DND-41 (cell line): ENCODE measurements around the gene MRPS27.

ENCODE experiments used
- ATAC-seq: fragments of 200-7000 bp; cut with Tn5 transposase; 3 replicates; pipeline ENCODE4 v1.9.1; 2021; ENCODE audit warnings: low read depth; ENCODE audit not compliant: insufficient read depth
- DNase-seq: peaks from one replicate; pipeline ENCODE4 v3.0.0-alpha.2; 2020
- H2AFZ ChIP-seq: 2 replicates; pipeline ENCODE4 v1.6.0; 2012; ENCODE audit warnings: low read depth, low read length
- H3K27ac ChIP-seq: 2 replicates; pipeline ENCODE4 v1.5.1; 2012; ENCODE audit warnings: low read length, inconsistent platforms
- H3K27me3 ChIP-seq: fragments of 200-600 bp; sonication (generic); 2 replicates; pipeline ENCODE4 v1.6.0; 2012; ENCODE audit warnings: low read length, mild to moderate bottlenecking, inconsistent platforms; ENCODE audit not compliant: insufficient read depth, poor library complexity
- H3K36me3 ChIP-seq: 2 replicates; pipeline ENCODE4 v1.5.1; 2012; ENCODE audit warnings: low read length, inconsistent platforms; ENCODE audit not compliant: insufficient read depth
- H3K4me1 ChIP-seq: 2 replicates; pipeline ENCODE4 v1.5.1; 2012; ENCODE audit warnings: mild to moderate bottlenecking, low read length; ENCODE audit not compliant: insufficient read depth
- H3K4me2 ChIP-seq: 2 replicates; pipeline ENCODE4 v1.6.0; 2012; ENCODE audit warnings: mild to moderate bottlenecking, moderate library complexity, low read length, inconsistent platforms; ENCODE audit not compliant: insufficient read depth
- H3K4me3 ChIP-seq, 2 experiments: fragments of 200-600 bp in 1 of 2; shearing (Covaris generic) in 1 of 2; 2 replicates each; pipeline ENCODE4 v1.5.1; 2012 to 2016; ENCODE audit warnings: inconsistent platforms in 2 of 2, low read length in 2 of 2, mild to moderate bottlenecking in 2 of 2, low read depth in 1 of 2, moderate library complexity in 1 of 2
- H3K79me2 ChIP-seq: 2 replicates; pipeline ENCODE4 v1.6.0; 2012; ENCODE audit warnings: low read length, inconsistent platforms; ENCODE audit not compliant: insufficient read depth
- H3K9ac ChIP-seq: 2 replicates; pipeline ENCODE4 v1.6.0; 2012; ENCODE audit warnings: low read depth, mild to moderate bottlenecking, inconsistent platforms, low read length, moderate library complexity
- H3K9me3 ChIP-seq: 2 replicates; pipeline ENCODE4 v1.5.1; 2012; ENCODE audit warnings: low read length, moderate library complexity, mild to moderate bottlenecking, inconsistent platforms; ENCODE audit not compliant: insufficient read depth, severe bottlenecking
- H4K20me1 ChIP-seq: 2 replicates; pipeline ENCODE4 v1.6.0; 2012; ENCODE audit warnings: low read length; ENCODE audit not compliant: insufficient read depth
- CTCF ChIP-seq: IDR thresholded peaks from 2 replicates; pipeline ENCODE4 v1.5.1; 2012; ENCODE audit warnings: borderline replicate concordance, low read length, moderate library complexity, mild to moderate bottlenecking; ENCODE audit not compliant: poor library complexity, severe bottlenecking; ENCODE audit errors: extremely low read depth
- EZH2 ChIP-seq: IDR thresholded peaks from 3 replicates; pipeline ENCODE4 v1.6.1; 2012; ENCODE audit warnings: borderline replicate concordance, low read depth, mild to moderate bottlenecking, moderate library complexity, low read length, inconsistent platforms; ENCODE audit not compliant: severe bottlenecking

MRPS27 gene

GRCh38 chr5:72208324-72208926, 111.6 kb downstream of the MRPS27 start:
- Histone ChIP-seq H3K4me1 (no peaks in the 10 kb centered on the region), H3K79me2 (no peaks in the 10 kb centered on the region), H3K4me3 (no peak overlapping the region), H3K27me3 (no peaks in the 10 kb centered on the region), H3K4me2 (no peak overlapping the region), H3K9me3 (no peaks in the 10 kb centered on the region), H3K9ac (no peak overlapping the region), H2AFZ (no peak overlapping the region), H4K20me1 (no peaks in the 10 kb centered on the region), H3K36me3 (no peaks in the 10 kb centered on the region), H3K27ac (no peak overlapping the region)
- no peak for ATAC-seq
- no peak for DNase-seq
- no peak for TF ChIP-seq EZH2
- TF ChIP-seq CTCF = no peak

- H3K4me1 ChIP-seq = no peaks in the 10 kb centered on the region
- no peaks in the 10 kb centered on the region for H4K20me1 ChIP-seq
- no peaks in the 10 kb centered on the region for H3K79me2 ChIP-seq
- TF ChIP-seq CTCF (no peak), EZH2 (no peak)
- DNase-seq (no peak), ATAC-seq (no peak)
- no peaks in the 10 kb centered on the region for H3K36me3 ChIP-seq
- no peak overlapping the region for H3K9ac ChIP-seq
- no peak overlapping the region for H3K4me2 ChIP-seq
- H3K4me3 ChIP-seq = no peak overlapping the region
- H2AFZ ChIP-seq = no peak overlapping the region
- no peak overlapping the region for H3K27ac ChIP-seq
- no peaks in the 10 kb centered on the region for H3K9me3 ChIP-seq
- H3K27me3 ChIP-seq = no peaks in the 10 kb centered on the region
These were observed 113.0 kb downstream of the MRPS27 start for GRCh38 chr5:72206994-72207393.

GRCh38 chr5:72206160-72206559, 113.9 kb downstream of the MRPS27 start:
- Histone ChIP-seq H2AFZ (no peak overlapping the region), H3K9ac (no peak overlapping the region), H3K9me3 (no peaks in the 10 kb centered on the region), H3K27me3 (no peaks in the 10 kb centered on the region), H3K79me2 (no peaks in the 10 kb centered on the region), H3K27ac (no peak overlapping the region), H3K4me2 (no peak overlapping the region), H3K4me1 (no peaks in the 10 kb centered on the region), H4K20me1 (no peaks in the 10 kb centered on the region), H3K4me3 (no peak overlapping the region), H3K36me3 (no peaks in the 10 kb centered on the region)
- TF ChIP-seq EZH2 = no peak
- no peak for TF ChIP-seq CTCF
- ATAC-seq (no peak), DNase-seq (no peak)
